ENCODE data around the gene C22orf39. TPM values are rescaled to one million over a fixed set of nuclear protein-coding genes. Genes with fewer than 3 reads are reported as not detected.

The C22orf39 gene
- total RNA-seq, 4 donors from 2014 or later = 26.6 to 50.7 (median 39.4) TPM

GRCh38 chr22:19472233-19472632 is 24.7 kb upstream of the C22orf39 start:
- H3K27me3 ChIP-seq = no peaks in the 10 kb centered on the region
- no peaks in the 10 kb centered on the region for H3K9me3 ChIP-seq
- no peak overlapping the region for H3K4me3 ChIP-seq
- H3K36me3 ChIP-seq = peaks cover 0 to 39% (median 18%) of the 10 kb centered on the region in 4 donors
- no peak overlapping the region for H3K27ac ChIP-seq
- in situ Hi-C loops (cut with MboI; ENCODE audit: low pct_ligation_motif_present in 1 of 4, low pct_unique_long_range_greater_than_20kb in 1 of 4, low sequenced_read_pairs in 3 of 4) = no loop called here
- no peak for DNase-seq
- TF ChIP-seq POLR2A (IDR thresholded peaks at IDR 0.05) = no peak
- TF ChIP-seq EP300 (IDR thresholded peaks at IDR 0.05; ENCODE audit: low read depth) = no peak
- TF ChIP-seq POLR2AphosphoS5 (IDR thresholded peaks at IDR 0.05) = no peak
- no peak for TF ChIP-seq CTCF (IDR thresholded peaks at IDR 0.05)
- WGBS, 2 donors (ENCODE audit: low coverage in 1 of 2) = 90 to 93% methylated on average over 3 to 8 of the region's 8 CpGs
- intact Hi-C loops (cut with DNase I; ENCODE audit: low total_unique reads) = no loop called here
- peaks cover 2 to 6% (median 3%) of the 10 kb centered on the region in 4 donors for H3K4me1 ChIP-seq

- no peak for TF ChIP-seq EP300 (IDR thresholded peaks at IDR 0.05; ENCODE audit: low read depth)
- no peak for TF ChIP-seq CTCF (IDR thresholded peaks at IDR 0.05)
- no peak for TF ChIP-seq POLR2A (IDR thresholded peaks at IDR 0.05)
- no peak for TF ChIP-seq POLR2AphosphoS5 (IDR thresholded peaks at IDR 0.05)
- Histone ChIP-seq H3K4me3 (no peak overlapping the region), H3K36me3 (peaks cover 0 to 46% (median 21%) of the 10 kb centered on the region in 4 donors), H3K27ac (no peak overlapping the region), H3K27me3 (no peaks in the 10 kb centered on the region), H3K4me1 (no peaks in the 10 kb centered on the region), H3K9me3 (no peaks in the 10 kb centered on the region)
- no peak for DNase-seq
- intact Hi-C loops (cut with DNase I; ENCODE audit: low total_unique reads) = no loop called here
- in situ Hi-C loops (cut with MboI; ENCODE audit: low pct_ligation_motif_present in 1 of 4, low pct_unique_long_range_greater_than_20kb in 1 of 4, low sequenced_read_pairs in 3 of 4) = no loop called here
- WGBS, 2 donors (ENCODE audit: low coverage in 1 of 2) = 93% methylated on average over 11 of the region's 11 CpGs; no CpG with 5 or more reads in 1 of the 2 donors
Measured at GRCh38 chr22:19471572-19471971, 24.1 kb upstream of the C22orf39 start.

- no peak overlapping the region for H3K4me3 ChIP-seq
- TF ChIP-seq EP300 (IDR thresholded peaks at IDR 0.05; ENCODE audit: low read depth) = no peak
- TF ChIP-seq POLR2A (IDR thresholded peaks at IDR 0.05) = no peak
- no peak for TF ChIP-seq CTCF (IDR thresholded peaks at IDR 0.05)
- TF ChIP-seq POLR2AphosphoS5 (IDR thresholded peaks at IDR 0.05) = no peak
- peaks cover 0 to 61% (median 29%) of the 10 kb centered on the region in 4 donors for H3K36me3 ChIP-seq
- 79 to 100% methylated on average over 1 to 2 of the region's 2 CpGs for WGBS, 2 donors (ENCODE audit: low coverage in 1 of 2)
- H3K27me3 ChIP-seq = no peaks in the 10 kb centered on the region
- no peaks in the 10 kb centered on the region for H3K9me3 ChIP-seq
- no peaks in the 10 kb centered on the region for H3K4me1 ChIP-seq
- intact Hi-C loops (cut with DNase I; ENCODE audit: low total_unique reads) (no loop called here), in situ Hi-C loops (cut with MboI; ENCODE audit: low pct_ligation_motif_present in 1 of 4, low pct_unique_long_range_greater_than_20kb in 1 of 4, low sequenced_read_pairs in 3 of 4) (no loop called here)
- no peak for DNase-seq
- H3K27ac ChIP-seq = no peak overlapping the region
Measured at GRCh38 chr22:19470010-19470409, 22.5 kb upstream of the C22orf39 start.

- no peak for DNase-seq
- WGBS, 2 donors (ENCODE audit: low coverage in 1 of 2) = 94% methylated on average over 7 of the region's 7 CpGs; no CpG with 5 or more reads in 1 of the 2 donors
- intact Hi-C loops (cut with DNase I; ENCODE audit: low total_unique reads) (no loop called here), in situ Hi-C loops (cut with MboI; ENCODE audit: low pct_ligation_motif_present in 1 of 4, low pct_unique_long_range_greater_than_20kb in 1 of 4, low sequenced_read_pairs in 3 of 4) (loop anchor here in 1 of 4 donors (10.0 kb wide), 1 partner anchor 65 kb away; no protein-coding TSS in a partner anchor)
- TF ChIP-seq EP300 (IDR thresholded peaks at IDR 0.05; ENCODE audit: low read depth) (no peak), CTCF (IDR thresholded peaks at IDR 0.05) (no peak), POLR2A (IDR thresholded peaks at IDR 0.05) (no peak), POLR2AphosphoS5 (IDR thresholded peaks at IDR 0.05) (no peak)
- Histone ChIP-seq H3K27ac (no peak overlapping the region), H3K4me1 (no peaks in the 10 kb centered on the region), H3K4me3 (no peak overlapping the region), H3K27me3 (no peaks in the 10 kb centered on the region), H3K36me3 (peaks cover 0 to 67% (median 32%) of the 10 kb centered on the region in 4 donors), H3K9me3 (no peaks in the 10 kb centered on the region)
Measured at GRCh38 chr22:19469421-19469820, 21.9 kb upstream of the C22orf39 start.
